IMR-90 (cell line): ENCODE data around the gene BORA.

ENCODE experiments used
- CEBPB ChIP-seq: IDR thresholded peaks from 2 replicates; pipeline ENCODE4 v1.6.1; 2012; ENCODE audit warnings: low read depth, low read length, improper control_type of control experiment
- CTCF ChIP-seq: conservative IDR thresholded peaks from 2 replicates; pipeline ENCODE4 v1.5.1; 2012; ENCODE audit warnings: mild to moderate bottlenecking, low read depth, low read length, improper control_type of control experiment
- FOS ChIP-seq: fragments of 150-350 bp; IDR thresholded peaks from 2 replicates; pipeline ENCODE4 v1.6.1; 2016; ENCODE audit warnings: low read depth, low read length
- NFE2L2 ChIP-seq: fragments of 150-350 bp; IDR thresholded peaks from 2 replicates; pipeline ENCODE4 v1.6.1; 2016; ENCODE audit warnings: low read depth, mild to moderate bottlenecking, low read length
- POLR2A ChIP-seq: IDR thresholded peaks from 2 replicates; pipeline ENCODE4 v1.6.1; 2012; ENCODE audit warnings: mild to moderate bottlenecking, low read depth, low read length
- USF2 ChIP-seq: fragments of 150-350 bp; IDR thresholded peaks from 2 replicates; pipeline ENCODE4 v1.6.1; 2017; ENCODE audit warnings: mild to moderate bottlenecking, antibody characterized with exemption, low read length, low read depth

- TF ChIP-seq FOS = no peak
- no peak for TF ChIP-seq POLR2A
- no peak for TF ChIP-seq CTCF
- TF ChIP-seq USF2 = no peak
- no peak for TF ChIP-seq NFE2L2
- no peak for TF ChIP-seq CEBPB
Observed at GRCh38 chr13:72694314-72694713, 33.4 kb upstream of the BORA start.
